HG03565 (cell line): Measurements from ENCODE around the gene PSMG1.
A peak's percentile ranks its signal among the peaks of the same experiment; 100 is the strongest.
"Not testable (repeated sequence)": the region's sequence is repeated elsewhere in the genome, so short reads cannot be mapped to it uniquely, and the experiment has no call there.

ENCODE experiments used
- ATAC-seq: cut with Tn5 transposase; IDR thresholded peaks from one replicate; pipeline ENCODE4 v1.9.1; 2021; ENCODE audit warnings: mild to moderate bottlenecking, moderate library complexity; ENCODE audit not compliant: unreplicated experiment

Gene PSMG1

DNA sequence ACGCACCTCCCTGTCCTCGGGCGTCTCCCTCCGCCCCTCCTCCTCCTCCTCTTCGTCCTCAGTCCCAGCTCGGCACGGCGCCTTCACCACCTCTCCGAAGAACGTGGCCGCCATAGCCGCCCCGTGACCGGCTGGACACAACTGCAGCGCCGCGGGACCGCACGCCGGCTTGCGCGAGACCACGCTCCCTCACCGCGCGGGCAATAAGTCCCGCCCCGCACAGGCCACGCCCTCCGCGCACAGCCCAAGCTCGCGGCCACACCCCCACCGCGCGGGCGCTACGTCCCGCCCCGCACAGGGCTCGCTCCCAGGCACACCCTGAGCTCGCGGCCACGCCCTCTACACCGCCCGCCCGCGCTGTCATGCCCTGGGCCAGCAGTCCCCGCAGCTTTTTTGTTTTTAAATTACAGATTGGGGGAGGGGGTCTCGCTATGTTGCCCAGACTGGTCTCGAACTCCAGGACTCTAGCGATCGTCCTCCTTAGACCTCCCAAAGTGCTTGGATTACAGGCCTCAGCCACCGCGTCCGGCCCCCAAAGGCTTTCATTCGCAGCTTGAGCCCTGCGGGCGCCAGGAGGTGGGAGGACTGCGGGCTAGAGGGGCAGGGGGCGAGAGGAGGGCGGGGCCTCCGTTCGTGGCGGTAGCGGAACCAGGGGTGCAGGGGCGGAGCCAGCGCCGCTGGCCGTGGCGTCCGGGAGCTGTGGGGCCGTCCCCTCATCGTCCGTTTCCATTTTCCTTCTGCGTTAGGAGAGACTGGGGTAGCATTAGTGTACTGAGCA is at the start of gene PSMG1:
PSMG1 (minus strand) TSS at position 180 of the 778 bp plus-strand sequence; CDS start at position 114, 66 bp downstream.
- ATAC-seq: peak; percentile 74

- ATAC-seq: no peak
Observed at GRCh38 chr21:39232861-39233291, 49.6 kb upstream of the PSMG1 start.

- no peak for ATAC-seq
Observed at GRCh38 chr21:39224930-39225329, 41.7 kb upstream of the PSMG1 start.

DNA sequence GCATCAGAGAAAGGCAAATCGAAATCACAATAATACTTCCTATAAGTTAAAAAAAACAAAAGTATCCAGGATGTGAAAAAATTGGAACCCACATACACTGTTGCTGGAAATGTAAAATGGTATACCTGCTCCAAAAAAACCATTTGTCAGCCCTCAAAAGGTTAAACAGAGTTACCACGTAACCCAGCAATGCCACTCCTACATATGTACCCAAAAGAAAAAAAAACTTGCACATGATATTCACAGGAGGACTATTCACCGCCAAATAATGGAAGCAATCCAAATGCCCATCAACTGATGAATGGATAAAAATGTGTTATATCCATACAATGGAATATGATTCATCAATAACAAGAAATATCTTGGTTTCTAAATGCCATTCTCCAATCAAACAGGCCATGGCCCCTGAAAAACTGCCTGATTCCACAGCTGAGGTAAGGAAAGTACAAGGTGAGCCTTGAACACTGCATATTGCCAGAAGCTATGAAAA is 38.8 kb upstream of the PSMG1 start:
- ATAC-seq: no peak

DNA sequence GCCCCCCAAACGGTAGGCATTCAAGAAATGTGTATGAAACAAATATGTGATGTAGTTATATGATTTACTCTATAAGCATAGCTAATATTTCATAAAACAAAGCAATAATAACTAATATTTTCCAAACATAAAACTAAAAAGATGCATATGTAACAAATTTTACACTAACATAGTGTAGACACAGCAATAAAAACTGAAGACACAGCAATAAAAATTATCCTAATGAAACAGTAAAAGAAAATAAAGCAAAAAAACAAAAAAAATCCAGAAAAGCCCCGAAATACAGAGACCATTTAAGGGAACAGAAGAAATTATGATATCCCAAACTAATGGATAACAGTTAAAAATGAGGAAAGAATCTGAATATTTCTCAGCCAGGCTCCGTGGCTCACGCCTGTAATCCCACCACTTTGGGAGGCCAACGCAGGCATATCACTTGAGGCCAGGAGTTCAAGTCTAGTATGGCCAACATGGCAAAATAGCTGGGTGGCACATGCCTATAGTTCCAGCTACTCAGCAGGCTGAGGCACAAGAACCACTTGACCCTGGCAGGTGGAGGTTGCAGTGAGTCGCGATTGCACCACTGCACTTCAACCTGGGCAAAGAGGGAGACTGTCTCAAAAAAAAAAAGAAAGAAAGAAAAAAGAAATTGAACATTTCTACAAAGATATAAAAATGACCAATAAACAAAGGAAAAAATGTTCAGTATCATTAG is 38.2 kb upstream of the PSMG1 start:
- no peak for ATAC-seq

DNA sequence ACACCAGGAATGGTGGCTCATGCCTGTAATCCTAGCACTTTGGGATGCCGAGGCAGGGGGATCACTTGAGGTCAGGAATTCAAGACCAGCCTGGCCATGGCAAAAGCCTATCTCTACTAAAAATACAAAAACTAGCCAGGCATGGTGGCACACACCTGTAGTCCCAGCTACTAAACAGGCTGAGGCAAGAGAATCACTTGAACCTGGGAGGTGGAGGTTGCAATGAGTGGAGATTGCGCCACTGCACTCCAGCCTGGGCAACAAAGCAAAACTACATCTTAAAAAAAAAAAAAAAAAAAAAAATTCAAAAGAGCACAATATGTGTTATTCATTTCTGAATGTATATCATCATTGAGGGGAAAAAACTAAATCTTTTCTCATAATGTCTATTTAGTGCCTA is 37.6 kb upstream of the PSMG1 start:
- not testable (repeated sequence) for ATAC-seq

DNA sequence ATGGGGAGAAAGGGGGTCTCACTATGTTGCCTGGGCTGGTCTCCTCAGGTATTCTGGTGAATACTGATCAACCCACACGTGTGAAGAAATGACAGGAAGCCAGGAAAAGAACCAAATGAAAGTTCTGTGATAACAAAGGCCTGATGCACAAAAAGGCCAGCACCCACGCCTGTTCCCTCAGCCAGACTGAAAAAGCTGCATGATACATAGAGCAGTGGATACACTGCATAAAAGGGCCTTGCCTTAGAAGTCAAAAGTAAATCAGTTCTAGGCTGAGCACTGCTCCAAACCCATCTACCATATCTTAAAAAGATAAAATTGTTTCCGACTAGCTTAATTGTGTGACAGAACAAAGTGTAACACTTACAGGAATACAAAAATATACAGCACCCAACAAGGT is 36.9 kb upstream of the PSMG1 start:
- no peak for ATAC-seq

DNA sequence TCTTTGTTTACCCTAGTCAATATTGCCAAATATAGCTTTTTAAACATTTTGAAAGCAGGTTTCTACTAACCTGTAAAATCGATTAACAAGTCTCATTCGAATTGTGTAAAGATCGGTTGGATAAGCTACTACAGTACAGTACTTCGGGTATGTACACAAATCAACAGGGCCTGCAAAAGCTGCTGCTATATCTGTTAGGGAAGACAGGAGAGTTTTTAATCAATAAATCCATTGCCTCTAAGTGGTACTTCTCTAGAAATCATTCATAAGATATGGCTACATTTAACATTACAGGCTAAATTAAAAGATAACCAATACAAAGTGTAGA is 34.8 kb upstream of the PSMG1 start:
- ATAC-seq: no peak

DNA sequence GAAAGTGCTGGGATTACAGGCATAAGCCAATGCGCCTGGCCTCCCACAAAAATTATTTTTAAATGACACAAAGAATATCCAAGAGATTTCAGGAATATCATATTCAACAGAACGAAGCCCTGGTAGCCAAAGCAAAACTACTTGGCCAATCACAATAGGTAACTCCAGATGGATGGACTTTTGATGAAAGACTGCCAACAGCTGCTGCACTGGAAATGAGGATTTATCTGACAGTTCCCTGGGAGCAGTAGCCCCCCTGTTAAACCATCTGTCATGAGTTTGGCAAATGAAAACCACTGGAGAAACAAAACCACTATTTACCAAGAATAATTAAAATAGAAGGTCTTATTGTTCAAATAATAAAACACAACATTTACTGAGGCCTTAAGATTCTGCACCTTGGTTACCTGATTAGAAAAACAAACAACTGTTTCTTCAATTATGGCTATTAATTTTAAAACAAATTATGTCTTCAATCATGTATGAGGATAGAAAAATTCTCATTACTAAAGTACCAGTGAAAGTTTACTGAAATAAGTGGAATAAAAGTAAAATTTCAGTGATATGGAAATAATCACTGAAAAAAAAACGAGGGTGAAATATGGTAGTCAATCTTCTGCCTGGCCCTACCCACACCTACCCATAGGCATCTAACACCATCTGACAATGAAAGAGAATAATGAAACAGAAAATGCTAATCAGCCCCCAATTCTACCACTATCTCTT is 34.3 kb upstream of the PSMG1 start:
- no peak for ATAC-seq

GRCh38 chr21:39216290-39216689 is 33.0 kb upstream of the PSMG1 start:
- ATAC-seq: no peak

GRCh38 chr21:39215078-39215477 is 31.8 kb upstream of the PSMG1 start:
- no peak for ATAC-seq

DNA sequence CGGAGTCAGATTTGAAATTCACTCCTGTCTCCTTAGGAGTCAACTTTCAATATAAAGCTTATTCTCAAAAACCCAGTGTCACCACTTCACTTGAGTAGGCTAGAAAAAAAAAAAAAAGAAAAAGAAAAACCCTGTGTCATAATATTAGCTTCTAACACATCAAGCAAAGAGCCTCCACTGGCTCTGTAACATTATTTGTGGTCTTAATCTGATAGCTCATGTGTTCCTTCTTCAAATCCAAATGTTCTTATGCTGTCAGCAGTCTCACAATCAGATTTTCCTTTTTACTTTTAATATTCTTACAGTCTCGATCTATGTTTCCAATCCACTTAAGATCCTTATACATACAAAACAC is 26.1 kb upstream of the PSMG1 start:
- no peak for ATAC-seq

- no peak for ATAC-seq
Observed at GRCh38 chr21:39208624-39209333, 25.5 kb upstream of the PSMG1 start.

DNA sequence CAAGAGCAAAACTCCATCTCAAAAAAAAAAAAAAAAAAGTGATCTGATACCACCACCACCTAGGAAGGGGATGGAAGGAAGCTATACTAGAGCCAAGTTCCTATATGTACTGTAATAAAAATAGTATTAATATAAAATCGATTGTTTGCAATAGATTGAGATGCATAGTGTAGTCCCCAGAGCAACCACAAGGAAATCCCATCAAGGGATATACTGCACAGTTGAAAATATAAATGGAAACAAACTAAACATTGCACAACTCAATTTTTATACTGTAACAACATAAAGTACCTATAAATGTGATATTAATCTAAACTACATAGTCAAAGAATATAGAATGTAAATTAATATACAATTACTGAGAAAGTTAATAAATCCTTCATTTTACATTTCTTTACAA is 20.9 kb upstream of the PSMG1 start:
- no peak for ATAC-seq

- ATAC-seq: no peak
Observed at GRCh38 chr21:39198800-39199199, 15.5 kb upstream of the PSMG1 start.

DNA sequence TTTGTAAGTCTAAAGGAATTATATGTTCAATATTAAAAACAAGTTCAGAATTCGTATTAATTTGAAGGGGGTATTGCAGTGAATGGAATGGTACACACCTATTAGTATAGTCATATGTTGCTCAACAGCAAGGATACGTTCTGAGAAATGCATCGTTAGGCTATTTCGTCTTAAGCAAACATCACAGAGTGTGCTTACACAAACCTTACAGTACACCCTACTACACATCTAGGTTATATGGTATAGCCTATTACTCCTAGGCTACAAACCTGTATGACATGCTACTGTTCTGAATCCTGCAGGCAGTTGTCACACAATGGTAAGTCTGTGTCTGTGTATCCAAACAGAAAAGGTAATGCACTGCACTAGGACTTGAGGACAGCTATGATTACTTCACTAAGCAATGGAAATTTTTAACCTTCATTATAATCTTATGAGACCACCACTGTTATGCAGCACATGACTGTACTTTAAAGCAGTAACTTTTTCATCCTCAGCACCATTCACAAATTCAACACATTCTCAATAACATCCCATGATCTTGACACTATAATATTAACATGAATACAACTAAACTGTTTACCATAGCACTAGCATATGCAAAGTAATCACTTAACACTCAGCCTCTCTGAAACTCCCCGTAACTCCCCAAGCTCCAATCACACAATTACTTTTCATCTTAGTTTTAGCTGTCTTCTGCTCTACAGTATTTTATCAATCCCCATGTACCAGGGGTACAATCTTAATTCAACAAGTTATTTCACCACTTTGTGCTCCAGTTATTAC is 14.4 kb upstream of the PSMG1 start:
- no peak for ATAC-seq

DNA sequence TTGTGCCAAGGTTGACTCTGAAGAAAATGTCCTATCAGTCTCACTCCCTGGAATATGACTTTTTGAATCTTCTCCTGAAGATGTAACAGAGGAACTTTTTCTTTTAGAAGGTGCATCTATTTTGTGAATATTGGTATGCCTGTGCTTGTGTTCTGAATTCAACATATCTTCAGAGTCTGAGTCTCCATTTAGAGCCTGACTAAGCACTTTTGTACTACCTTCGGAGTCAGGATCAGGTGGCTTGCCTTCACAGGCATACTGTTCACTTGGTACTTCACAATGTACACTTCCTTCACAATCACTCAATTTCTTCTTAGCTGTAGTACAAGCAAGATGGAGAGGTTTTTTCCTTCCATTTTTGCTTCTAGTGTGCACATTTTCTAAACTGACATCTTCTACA is 13.6 kb upstream of the PSMG1 start:
- no peak for ATAC-seq

- ATAC-seq: no peak
Observed at GRCh38 chr21:39196310-39196709, 13.1 kb upstream of the PSMG1 start.

DNA sequence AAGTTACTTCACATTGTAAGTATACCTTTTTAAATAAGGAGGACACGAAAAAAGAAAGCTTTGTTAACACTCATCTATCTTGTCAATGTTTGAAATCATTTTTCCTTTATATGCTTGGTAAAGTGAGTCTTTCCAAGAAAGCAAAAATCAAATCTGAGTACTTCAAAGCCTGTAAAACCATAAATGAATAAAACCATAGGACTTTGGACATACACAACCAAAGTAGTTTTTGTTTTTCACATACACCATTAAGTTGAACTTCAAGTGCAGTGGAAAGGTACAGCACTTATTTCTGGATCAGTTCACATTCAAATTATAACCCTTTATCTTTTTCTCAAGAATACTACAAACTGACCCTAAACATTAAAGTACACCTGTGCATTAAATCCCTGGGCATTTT is 10.1 kb upstream of the PSMG1 start:
- ATAC-seq: no peak

GRCh38 chr21:39189857-39190604 is 6.8 kb upstream of the PSMG1 start:
- no peak for ATAC-seq
